Inflammatory macrophage (primary cell): Measurements from ENCODE around the gene CSMD2.

ENCODE experiments used
- DNase-seq, 2 donors: peaks; one replicate each; pipeline ENCODE4 v3.0.0-alpha.2; 2020 to 2022

The CSMD2 gene

DNA sequence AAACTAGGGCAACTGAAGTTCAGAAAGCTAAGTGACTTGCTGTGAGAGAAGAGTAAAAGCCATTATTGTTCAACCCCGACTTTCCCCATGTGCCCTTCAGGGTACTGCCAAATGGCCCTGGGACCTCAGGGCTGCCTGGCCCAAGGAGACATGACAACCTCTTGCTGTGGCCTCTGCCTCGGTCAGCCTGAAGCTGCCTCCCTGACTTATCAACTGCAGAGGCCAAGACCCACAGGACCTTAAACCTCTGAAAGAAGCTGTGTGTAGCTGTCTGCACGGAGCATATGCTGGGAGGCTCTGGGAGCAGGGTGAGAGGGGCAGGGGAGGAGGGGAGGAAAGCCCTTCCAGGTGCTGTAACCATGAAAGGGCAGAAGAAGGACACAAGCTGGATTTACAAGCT is 265.3 kb downstream of the CSMD2 start:
- DNase-seq: no peak

DNA sequence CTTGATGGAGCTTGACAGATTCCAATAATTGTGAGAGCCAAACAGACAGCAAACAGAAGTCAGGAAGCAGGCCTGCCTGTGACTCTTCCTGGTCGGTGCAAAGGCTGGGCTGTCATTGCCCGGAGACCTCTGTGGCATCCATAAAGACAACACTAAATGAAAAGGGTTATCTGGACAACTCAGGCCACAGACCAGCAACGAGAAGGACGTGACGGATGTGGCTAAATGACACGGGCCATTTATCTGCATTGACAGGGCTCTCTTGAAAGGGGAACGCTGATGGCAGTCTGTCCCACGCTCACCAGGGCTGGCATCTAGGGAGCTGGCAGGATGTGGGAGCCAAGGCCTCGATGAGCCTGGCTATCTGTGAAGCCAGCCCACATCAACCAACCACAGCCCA is 266.1 kb downstream of the CSMD2 start:
- no peak for DNase-seq

DNA sequence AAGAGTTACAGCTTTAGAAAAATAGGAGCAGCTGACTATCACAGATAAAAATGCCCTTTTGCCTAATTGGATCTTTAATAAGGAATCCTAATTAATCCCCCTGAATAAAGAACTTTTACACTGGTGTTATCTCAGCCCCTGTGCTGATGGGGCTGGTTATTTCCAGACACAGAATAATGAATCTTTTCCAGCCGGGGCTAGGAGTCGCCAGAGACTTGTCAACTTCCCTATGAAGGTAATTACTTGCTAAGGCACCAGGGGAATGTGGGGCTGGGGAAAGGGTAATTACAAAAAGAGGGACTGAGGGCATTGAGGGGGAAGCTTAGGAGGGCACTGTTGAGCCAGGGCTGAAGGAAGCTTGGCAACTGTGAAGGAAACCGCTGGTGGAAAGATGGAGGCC is 266.6 kb downstream of the CSMD2 start:
- DNase-seq: no peak

DNA sequence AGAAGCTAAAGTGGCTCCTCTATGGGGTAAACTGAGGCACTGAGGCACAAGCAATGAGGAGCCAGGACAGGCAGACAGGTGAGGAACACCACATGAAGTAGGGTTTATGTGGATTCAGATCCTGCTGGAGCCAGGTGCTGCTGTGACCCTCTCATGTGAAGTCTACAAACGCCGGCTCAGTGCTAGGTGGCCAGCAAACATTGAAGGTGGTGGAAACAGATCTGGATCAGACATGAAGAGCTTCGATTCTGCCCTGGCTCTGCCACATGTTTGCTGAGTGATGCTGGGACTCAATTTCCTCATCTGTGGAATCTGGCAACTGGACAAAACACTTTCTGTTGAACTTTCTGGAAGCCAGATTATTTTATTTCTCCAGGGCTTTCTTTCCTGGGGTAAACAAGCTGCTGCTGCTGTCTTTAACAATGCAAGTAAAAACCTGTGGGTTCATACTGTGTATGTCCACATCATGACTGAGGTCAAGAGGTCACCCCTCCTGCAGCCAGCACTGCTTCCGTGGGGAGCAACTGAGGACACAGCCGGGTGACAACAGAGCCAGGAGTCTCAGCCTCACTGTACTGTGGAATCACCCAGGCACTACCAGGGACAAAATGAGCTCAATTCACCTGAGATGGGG is 267.8 kb downstream of the CSMD2 start:
- DNase-seq: no peak

DNA sequence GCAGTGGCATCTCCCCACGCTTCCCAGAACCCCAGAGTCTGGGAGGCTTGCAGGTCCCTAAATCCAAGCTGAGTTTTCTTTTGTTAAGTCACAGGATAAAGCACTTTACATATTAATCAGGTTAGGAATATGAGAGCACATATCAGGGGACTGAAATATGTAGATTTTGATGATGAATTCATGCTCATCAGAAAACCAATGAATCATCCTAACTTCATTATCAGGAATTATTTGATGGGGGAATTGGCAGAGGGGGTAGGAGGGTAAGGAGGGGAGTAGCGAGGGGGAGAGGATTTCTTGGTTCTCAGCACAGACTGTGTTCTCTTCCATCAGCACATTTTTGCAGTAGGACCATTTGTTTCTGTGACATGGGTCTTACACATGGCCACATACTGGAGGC is 269.1 kb downstream of the CSMD2 start:
- no peak for DNase-seq

DNA sequence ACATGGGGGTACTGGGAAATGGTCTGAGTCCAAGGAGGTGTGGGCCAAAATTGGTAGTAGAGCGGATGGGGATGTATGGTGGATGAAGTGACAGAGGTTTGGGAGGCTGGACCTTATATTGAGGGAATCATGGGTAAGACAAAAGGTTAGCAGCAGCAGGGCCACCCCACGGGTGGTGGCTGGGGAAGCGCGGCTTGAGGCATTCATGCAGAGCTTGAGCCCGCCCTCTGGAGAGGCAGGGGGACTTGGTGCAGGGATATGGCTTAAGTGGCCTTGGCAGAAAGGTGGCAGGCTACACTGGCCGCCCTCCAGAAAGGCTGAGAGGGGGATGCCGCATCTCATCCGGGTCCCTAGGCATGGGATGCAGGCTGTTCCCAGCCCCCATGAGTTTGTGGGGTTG is 269.6 kb downstream of the CSMD2 start:
- DNase-seq: no peak

DNA sequence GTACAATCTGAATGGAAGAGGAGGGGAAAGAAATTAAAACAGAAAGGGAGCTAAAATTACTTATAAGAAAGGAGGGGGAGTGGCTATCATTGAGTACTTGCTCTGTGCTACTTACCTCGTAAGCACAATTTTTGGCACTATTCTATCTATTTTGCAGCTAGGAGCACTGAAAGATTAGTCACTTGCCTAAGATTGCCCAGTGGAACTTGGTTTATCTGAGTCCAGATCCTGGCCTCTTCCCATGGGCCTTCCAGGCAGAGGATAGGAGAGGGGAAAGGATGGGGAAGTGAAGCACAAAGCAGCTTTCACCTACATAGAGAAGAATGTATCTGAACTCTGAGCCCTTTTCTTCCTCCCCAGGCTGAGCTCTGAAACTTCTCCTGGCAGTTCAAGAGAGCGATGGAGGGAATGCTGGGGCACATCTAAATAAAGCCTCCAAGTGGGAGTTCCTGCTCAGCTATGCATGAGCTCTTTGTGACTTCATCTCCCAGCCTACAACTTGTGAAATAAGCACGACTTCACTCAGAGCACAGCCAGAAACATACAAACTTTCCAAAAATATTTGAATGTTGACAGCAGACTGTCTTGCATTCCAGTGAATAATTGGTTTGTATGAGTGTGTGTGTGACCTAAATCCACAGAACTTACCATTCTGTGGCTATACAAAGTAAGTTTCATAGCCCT is 271.7 kb downstream of the CSMD2 start:
- DNase-seq: no peak

DNA sequence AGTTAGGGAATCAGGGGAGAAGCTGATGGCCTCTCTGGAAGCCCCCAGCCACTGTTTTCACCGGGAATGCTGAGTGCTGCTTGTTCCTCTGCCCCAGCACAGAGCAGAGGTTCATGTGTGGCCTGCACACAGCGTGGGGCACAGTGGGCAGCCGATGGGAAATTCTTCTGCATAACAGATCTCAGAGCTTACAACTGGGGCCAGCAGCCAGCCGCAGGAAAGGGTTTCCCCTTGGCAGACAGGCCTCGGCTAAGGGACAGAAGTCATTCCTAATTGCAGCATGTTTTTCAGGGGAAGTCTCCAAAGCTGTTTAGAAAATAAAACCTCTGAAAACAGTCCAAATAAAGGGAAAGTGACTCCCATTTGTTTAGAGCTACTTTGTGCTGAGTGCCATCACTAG is 278.5 kb downstream of the CSMD2 start:
- no peak for DNase-seq

DNA sequence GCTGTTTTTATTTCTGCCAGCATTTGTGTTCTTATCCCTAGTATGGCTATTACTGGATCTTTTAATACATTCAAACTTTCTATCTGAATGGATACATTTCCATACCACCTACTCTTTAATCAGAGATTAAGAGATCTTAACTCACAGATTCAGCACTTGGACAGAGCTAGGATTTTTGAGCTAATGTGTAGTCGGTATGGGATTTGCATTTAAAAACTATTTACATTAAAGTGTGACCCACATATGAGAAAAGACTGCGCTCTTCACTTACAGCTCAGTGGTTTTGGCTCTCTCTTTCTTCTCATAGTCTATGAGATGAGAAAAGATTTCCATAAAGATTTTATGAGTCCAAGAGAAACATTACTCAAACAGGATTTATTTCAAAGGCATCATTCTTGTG is 284.7 kb downstream of the CSMD2 start:
- DNase-seq: no peak

DNA sequence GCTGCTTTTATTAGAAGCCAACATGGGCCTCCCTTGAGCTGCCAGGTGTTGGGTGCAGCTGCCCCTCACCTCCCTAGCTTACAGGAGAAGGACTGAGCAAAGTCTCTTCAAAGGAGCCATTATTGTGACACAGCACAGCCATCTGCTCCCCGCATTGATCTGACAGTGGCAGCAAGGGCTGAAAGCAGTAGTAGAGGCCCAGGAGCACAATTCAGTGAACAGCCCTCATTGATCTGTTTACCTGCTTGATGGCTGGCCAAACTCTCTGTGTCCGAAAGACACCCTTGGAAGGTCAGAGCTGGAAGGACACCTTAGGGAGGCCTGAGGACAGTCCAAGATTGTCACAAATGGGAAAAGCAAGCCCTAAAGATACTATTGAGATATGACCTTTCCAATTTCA is 286.6 kb downstream of the CSMD2 start:
- DNase-seq: no peak

DNA sequence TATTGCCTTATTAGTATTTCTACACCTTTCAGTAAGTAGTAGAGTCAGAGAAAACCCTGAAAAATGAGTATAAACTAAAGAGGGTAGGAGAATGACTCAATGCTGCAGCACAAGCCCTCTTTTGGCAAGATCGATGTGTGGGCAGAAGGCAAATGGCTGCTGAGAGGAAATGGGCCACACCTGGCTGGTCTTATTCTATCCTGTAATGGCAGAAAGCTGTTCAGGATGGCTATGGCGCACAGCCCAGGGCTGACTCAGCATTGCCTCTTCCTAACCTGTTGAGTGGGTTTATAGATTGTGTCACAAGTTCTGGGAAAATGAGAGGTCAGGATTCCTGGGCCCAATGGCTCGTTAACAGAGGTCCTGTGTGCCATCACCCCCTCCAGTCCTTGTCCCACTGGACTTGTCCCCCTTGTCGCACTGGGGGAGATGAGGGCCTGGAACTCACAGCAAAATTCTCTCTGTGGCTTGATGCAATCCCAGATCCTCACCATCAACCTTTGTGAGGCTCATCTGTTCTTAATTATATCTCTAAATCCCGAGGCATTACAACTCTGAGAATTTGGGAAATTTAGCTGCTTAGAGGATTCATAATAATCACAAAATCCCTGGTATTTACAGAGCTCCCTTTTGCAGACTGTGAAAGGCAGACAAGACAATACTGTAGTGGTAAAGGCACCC is 287.9 kb downstream of the CSMD2 start:
- DNase-seq: no peak

DNA sequence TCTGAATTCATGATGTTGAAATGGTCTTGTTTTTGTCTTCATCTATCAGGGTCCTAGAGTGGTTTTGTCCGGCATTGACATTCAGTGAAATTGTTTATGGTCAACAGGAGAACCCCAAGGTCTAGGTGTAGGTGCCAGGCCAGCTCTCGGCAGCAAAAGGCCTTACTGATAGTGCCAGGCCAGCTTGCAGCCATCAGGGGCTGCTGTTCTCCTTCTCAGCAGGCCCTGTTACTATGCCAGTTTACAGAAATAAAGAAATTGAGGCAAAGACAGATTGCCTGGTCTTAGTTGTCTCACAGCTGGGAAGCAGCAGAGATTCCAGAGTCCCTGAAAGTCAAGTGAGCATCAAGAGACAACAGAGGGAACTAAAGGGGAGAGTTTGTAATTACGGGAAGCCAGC is 289.2 kb downstream of the CSMD2 start:
- no peak for DNase-seq

DNA sequence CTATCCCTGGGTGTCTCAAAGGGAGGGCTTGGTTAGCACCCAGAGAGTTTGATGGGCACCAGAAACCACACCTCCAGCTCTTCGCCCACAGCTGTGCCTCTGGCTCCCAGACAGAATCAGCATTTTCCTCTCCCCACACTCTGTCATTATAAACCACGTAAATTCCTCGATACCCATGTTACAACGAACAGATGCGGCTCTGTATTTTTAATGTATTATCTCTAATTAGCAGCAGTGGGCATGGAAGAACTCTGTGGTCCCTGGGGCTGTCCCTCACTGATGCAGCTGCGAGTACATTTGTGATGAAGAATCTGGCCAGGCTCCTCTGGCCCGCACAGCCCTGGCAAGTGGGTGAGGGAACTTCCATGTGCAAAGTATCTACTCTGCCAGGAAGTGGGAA is 290.4 kb downstream of the CSMD2 start:
- DNase-seq: no peak

DNA sequence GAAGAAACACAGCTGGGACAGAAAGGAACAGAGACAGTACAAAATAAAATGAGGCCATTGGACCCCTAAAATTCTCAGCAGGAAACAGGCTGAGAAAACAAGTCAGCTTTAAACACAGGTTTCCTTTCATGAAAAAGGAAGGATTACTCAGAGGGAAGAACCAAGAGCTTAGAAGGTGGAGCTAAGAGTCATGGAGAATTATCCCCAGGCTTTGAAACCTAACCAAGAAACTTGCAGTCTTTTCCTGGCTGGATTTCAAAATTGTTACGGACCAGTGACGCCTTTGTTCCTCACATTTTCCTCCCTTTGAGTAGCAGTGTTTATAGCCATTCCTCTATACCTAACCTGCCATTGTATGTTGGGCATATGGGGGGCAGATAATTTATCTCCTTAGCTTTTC is 292.3 kb downstream of the CSMD2 start:
- DNase-seq: no peak

DNA sequence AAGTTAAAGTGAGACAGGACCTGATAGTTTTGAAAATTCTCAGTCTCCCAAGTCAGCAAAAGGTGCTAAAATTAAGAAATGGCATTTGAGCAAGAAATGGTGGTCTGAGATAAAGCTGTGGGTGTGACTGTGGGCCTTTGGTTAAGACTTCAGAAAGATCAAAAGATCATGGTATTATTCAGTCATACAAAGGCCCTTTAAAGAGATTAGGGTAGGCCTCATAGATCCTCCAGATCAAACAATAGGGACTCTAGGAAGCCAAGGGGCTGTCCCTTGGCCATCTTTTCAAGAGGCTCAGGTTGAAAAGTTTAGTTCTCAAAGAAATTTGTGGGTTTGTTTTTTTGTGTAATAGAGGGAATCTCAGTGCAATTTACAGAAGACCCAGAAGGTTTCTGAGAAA is 292.8 kb downstream of the CSMD2 start:
- DNase-seq: no peak

DNA sequence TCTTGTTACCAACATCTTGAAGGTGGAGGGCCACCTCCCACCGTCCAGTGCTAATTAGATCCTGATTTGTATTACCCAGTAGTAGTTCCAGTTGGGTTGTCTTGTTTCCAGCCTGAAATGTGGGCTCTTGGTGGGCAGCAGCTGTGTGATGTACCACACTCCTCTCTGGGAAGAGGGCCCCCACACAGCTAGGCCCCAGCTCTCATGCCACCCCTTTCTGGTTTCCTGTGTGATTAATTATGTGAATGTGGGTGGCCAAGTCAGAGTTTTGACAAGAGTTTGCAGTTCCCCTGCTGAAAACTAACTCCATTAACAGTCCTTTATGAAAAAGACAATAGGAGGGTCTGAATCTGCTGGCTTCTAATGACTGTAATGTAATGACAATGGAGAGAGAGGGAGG is 297.3 kb downstream of the CSMD2 start:
- no peak for DNase-seq

DNA sequence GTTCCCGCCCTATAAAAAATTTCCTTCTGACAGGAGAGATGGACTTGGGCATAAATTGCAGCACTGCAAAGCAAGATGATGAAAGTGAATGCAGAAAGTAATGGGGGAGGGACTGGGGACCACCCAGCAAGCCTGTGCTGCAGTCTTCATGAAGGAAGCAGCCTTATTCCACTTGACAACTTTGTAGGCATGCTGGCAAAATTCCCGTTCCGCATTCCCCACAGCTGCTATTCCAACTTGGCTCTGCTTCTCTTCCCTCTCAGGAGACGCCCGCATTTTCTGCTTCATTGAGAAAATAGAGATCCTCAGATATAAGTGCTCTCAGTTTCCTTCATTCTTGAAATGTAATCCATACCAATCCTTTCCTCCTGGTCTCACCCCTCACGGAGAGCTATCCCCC is 298.7 kb downstream of the CSMD2 start:
- no peak for DNase-seq

DNA sequence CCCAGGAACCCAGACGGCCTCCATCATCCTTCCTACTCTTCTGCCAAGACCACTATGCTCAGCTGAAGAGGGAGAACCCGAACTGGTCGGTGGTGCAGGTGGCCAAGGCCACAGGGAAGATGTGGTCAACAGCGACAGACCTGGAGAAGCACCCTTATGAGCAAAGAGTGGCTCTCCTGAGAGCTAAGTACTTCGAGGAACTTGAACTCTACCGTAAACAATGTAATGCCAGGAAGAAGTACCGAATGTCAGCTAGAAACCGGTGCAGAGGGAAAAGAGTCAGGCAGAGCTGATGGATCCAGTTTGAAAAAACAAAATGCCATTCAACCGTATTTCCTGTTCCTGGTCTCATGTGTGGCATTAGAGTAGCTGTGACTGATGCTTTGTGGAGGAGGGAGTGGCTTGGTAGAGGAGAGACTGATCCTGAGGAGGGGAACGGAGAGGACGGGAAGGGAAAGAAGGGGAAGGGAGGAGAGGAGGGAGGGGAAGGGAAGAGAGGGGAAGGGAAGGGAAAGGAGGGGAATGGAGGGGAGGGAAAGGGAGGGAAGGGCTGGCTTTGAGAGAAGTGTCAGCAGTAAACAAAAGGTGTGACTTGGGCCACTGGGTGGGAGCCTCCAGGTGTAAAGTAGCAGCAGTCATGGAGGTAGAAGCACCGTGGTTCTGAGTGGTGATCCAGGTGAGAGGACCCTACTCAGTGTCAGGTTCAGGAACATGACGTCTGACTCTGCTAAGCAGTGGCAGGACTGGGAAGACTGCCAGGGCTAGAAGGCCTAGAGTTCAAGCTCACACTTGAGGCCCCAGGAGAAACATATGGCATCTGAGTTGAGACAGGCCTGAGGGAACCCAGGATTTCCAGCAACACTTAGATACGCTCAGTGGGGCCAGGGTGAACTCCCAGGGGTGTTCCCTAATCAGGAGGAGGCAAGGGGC is 300.3 kb downstream of the CSMD2 start:
- no peak for DNase-seq

DNA sequence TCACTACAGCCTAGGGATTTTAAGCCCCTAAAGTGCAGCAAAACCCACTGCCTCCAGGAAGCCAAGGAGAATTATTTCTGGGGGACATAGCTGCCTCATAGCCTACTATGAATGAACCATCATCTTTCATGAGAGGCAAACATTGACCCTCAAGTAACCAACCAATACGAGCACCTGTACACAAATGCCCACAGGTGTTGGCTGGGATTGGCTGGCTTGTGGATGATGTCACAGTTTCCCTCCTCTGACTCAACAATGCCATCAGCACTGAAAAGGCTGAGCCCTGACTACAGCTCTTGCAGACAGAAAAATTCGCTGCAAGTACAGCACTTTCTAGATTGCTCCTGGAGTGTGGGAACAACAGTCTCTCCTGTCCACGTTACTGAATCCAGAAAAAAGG is 301.3 kb downstream of the CSMD2 start, which contains the start of gene HMGB4:
TSS of gene HMGB4 (plus strand) at position 301 of the 400 bp plus-strand sequence. CDS start 113 bp downstream, outside the sequence.
- DNase-seq: no peak

DNA sequence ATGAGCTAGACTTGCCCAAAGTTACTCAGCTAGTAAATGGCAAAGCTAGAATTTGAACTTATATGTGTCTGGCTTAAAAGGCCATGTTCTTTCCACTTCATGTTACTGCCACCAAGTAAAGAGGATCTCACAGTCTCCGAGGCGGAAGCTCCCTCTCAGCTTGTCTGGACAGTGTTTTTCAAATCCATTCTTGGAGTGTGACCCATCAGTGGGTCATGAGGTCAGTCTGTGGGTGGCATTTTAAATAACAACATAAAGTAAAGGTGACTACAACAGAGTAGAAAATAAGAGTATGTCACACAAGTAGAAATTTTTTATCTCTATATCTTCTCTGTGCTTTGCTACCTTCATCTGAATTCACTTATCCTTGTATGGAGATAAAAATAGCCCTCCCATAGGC is 304.4 kb downstream of the CSMD2 start:
- DNase-seq: no peak

DNA sequence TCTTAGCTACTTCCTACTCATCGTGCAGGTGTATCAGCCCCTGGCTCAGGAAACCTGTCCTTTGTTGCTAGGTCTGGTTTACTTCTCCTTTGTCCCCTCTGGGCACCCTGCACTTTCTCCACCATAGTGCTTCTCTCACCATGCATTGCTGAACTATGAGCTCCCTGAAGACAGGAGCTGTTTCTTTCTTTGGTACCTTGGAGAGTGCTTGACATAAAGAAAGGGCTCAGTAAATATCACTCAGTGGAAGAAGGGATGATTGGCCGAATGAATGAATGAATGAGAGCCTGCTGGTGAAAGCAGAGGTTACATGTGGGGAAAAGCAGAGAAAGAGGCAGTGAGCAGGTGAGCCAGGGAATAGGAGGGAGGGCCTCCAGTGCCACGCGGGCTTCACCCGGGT is 310.9 kb downstream of the CSMD2 start:
- DNase-seq: no peak

DNA sequence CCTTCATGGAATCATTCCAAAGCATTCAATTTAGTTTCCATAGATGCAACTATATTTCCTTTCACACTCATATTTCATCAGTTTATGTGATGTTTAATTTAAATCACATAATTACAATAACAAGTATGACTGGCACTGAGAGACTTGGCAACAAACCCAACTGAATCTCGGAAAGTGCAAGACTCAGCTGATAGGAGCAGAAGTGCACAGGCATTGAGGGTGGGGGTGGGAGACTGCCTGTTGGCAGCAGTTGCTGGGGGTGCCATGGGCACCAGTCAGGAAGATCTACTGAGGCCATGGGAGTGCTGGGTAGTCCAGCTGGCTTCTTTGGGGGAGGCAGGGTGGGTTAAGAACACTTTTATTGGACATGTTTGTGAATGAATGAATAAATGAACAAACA is 311.6 kb downstream of the CSMD2 start:
- DNase-seq: no peak

DNA sequence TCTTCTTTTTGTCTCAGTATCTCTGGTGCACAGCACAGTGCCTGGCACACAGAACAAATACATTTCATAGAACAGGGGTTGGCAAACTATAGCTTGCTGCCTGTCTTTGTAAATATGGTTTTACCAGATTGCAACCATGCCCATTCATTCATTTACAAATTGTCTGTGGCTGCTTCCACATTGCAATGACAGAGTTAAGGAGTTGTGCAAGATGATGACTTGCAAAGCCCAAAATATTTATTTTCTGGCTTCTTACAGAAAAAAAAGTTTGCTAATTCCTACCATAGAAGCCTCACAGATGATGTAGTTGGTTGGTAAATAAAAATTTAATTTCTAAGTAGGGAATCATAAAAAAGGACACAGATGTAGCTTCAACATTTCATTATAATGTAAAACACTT is 312.3 kb downstream of the CSMD2 start:
- DNase-seq: no peak
